IPS-11a (cell line): ENCODE results near the gene MRNIP.
"Not testable (repeated sequence)": the region's sequence is repeated elsewhere in the genome, so short reads cannot be mapped to it uniquely, and the experiment has no call there.

Source experiments
- H3K4me3 ChIP-seq: one replicate; pipeline ENCODE4 v1.5.1; 2013; ENCODE audit warnings: low read depth, low read length, control low read depth

MRNIP gene

GRCh38 chr5:179795049-179795862 is 63.4 kb downstream of the MRNIP start:
- H3K4me3 ChIP-seq = peak overlapping the region; percentile 62

DNA sequence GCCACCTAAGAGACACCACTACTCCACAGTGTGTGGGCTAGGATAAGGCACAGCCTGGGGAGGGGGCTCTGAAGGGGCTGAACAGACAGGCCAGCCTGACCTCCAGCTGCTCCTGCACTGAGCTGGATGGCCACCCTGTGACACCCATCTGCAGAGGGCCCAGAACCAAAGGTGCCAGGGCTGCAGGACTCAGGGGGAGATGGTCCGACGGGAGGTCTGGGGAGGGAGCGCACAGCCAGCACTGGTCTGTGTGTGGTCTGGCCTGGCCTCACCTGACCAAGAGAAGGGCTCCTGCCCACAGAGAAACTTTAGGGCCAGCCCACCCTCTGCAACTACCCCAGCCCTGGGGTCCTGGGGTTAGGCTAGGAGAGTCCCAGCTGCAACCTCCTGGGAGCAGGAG is 64.0 kb downstream of the MRNIP start:
- no peak overlapping the region for H3K4me3 ChIP-seq

DNA sequence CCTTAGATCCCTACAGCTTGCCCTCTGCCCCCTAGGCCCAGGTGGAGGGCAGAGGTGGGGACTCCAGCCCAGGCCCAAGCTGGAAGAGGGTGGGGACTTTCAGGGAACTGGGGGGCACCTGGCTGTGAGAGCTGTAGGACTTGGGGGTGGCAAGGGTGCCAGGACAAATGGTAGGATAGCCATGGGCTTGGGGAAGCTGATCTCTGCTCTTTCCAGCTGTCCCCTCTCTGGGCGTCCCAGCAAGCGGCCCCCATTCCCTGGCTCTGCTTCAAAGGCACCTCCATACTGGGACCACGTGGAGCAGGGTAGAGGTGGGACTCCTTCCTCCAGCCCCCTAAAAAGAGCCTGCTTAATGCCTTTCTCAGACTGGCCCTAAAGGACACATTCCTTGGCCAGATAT is 64.4 kb downstream of the MRNIP start:
- H3K4me3 ChIP-seq = no peak overlapping the region

- no peak within 1 kb of the TSS for H3K4me3 ChIP-seq
These were observed 65.0 kb downstream of the MRNIP start, which contains the start of gene LTC4S for GRCh38 chr5:179793468-179794139. TSS of gene LTC4S (plus strand) at chr5:179793986. CDS start at chr5:179794081, 95 bp downstream.

- no peak overlapping the region for H3K4me3 ChIP-seq
These were observed 65.8 kb downstream of the MRNIP start for GRCh38 chr5:179792612-179793467.

GRCh38 chr5:179791881-179792611 is 66.6 kb downstream of the MRNIP start:
- H3K4me3 ChIP-seq = no peak overlapping the region

GRCh38 chr5:179789278-179789677 is 69.3 kb downstream of the MRNIP start:
- H3K4me3 ChIP-seq = not testable (repeated sequence)

DNA sequence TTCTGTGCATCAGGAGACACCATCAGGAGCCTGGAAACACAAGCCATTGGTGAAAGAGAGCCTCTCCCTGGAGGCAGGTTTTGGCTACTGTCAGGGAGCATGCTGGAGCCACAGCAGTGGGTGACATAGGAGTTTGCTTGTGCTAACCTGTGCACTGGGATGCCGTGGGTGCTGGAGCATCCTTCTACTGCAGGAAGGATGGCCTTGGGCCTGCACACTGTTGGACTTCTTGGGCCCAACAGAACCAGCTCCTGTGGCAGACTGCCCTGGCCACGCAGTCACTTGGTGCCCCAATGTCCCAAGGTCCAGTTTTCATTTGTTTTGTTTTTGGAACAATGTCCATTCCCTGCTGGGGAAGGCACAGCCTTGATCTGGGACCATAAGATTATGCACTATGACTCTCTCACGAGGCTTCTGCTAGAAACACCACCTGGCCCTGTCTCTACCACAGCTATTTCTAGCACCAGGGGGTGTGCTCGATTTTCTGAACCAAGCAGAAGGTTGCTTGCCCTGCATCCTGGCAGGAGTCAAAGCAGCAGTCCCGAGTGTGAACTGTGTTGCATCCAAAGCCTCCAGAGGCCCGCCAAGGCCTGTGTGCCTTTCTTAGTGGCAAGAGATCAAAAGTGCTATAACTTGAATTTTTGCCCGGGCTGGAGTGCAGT is 70.3 kb downstream of the MRNIP start:
- H3K4me3 ChIP-seq = no peak overlapping the region
